D721Med (cell line): Measurements from ENCODE around the gene MAN1C1.

ENCODE experiments used
- DNase-seq: peaks from one replicate; pipeline ENCODE4 v3.0.0; 2011; ENCODE audit warnings: low spot score; ENCODE audit not compliant: insufficient read length
- FAIRE-seq: peaks from 2 replicates; lab custom pipeline; 2011; peaks lifted over from hg19 to GRCh38; lab: Jason Lieb, UNC
- TF ChIP-seq, protein P1 (sequence below): IDR thresholded peaks from 2 replicates; pipeline ENCODE4 v1.5.1; 2012; ENCODE audit warnings: mild to moderate bottlenecking, control low read depth; ENCODE audit not compliant: insufficient read depth; ENCODE audit errors: missing control alignments

The MAN1C1 gene

GRCh38 chr1:25571522-25571970, 45.0 kb upstream of the MAN1C1 start:
- TF ChIP-seq, protein P1, sequence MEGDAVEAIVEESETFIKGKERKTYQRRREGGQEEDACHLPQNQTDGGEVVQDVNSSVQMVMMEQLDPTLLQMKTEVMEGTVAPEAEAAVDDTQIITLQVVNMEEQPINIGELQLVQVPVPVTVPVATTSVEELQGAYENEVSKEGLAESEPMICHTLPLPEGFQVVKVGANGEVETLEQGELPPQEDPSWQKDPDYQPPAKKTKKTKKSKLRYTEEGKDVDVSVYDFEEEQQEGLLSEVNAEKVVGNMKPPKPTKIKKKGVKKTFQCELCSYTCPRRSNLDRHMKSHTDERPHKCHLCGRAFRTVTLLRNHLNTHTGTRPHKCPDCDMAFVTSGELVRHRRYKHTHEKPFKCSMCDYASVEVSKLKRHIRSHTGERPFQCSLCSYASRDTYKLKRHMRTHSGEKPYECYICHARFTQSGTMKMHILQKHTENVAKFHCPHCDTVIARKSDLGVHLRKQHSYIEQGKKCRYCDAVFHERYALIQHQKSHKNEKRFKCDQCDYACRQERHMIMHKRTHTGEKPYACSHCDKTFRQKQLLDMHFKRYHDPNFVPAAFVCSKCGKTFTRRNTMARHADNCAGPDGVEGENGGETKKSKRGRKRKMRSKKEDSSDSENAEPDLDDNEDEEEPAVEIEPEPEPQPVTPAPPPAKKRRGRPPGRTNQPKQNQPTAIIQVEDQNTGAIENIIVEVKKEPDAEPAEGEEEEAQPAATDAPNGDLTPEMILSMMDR: no peak
- no peak for FAIRE-seq
- no peak for DNase-seq

- FAIRE-seq (no peak), DNase-seq (no peak)
- TF ChIP-seq, protein P1: no peak
Measured at GRCh38 chr1:25572107-25572506, 44.5 kb upstream of the MAN1C1 start.

GRCh38 chr1:25572708-25573590, 43.6 kb upstream of the MAN1C1 start:
- DNase-seq (no peak), FAIRE-seq (no peak)
- TF ChIP-seq, protein P1: peak; percentile 34

DNA sequence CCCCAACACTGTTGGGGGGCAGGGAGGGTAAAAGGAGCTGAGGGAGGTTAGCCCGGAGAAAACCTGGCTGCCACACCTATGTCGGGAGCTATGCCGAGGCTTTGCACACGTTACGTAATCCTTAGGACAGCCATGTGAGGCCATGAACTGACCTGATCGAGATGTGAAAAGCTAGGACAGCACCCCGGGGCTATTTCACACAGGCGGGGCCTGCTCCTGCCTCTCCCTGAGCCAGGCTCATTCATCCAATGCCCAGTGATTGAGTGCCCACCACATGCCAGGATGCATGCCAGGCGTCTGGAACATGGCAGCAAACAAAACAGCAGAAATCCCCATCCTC, 43.0 kb upstream of the MAN1C1 start:
- DNase-seq: no peak
- TF ChIP-seq, protein P1: no peak
- no peak for FAIRE-seq

- FAIRE-seq (no peak), DNase-seq (no peak)
- TF ChIP-seq, protein P1: no peak
Measured at GRCh38 chr1:25573961-25574360, 42.6 kb upstream of the MAN1C1 start.

GRCh38 chr1:25575191-25575590, 41.4 kb upstream of the MAN1C1 start:
- FAIRE-seq (no peak), DNase-seq (no peak)
- TF ChIP-seq, protein P1: no peak
